Measurements from ENCODE around the gene TALDO1. TPM values are rescaled to one million over a fixed set of nuclear protein-coding genes. Genes with fewer than 3 reads are reported as not detected.

The TALDO1 gene
- total RNA-seq, 1 experiment from 2014 or later = 314 TPM

DNA sequence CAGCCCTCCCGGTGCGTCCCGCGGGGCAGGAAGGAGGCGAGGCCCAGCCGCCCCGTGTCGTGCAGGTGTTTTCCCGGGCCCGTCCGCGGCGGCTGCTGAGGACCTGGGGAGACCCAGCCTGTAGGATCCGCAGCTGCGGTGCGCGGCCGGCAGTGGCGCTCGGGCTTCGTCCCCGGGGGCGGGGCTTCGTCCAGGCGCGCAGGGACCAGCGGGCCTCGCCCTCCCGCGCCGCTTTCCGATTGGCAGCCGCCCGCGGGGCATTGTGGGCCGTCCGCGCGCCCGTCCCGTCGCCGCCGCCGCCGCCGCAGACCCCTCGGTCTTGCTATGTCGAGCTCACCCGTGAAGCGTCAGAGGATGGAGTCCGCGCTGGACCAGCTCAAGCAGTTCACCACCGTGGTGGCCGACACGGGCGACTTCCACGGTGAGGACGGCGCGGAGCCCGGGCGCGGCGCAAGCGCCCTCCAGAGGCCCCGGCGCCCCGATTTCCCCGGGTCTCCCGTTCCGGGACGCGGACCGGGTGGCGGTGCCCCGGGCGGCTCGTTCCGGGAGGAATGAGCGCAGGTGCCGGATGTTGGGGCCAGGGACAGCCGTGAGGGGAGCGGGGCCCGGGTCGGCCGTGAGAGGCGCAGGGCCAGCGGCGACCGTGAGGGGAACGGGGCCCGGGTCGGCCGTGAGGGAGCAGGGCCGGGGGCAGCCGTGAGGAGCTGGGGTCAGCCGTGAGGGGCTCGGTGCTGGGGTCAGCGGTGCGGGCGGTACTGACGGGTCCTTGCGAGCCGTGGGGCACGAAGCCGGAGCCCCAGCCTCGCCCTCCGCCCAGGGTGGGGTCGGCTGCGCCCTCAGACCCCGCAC, at the start of gene TALDO1 (continued):
- TF ChIP-seq, protein P1, sequence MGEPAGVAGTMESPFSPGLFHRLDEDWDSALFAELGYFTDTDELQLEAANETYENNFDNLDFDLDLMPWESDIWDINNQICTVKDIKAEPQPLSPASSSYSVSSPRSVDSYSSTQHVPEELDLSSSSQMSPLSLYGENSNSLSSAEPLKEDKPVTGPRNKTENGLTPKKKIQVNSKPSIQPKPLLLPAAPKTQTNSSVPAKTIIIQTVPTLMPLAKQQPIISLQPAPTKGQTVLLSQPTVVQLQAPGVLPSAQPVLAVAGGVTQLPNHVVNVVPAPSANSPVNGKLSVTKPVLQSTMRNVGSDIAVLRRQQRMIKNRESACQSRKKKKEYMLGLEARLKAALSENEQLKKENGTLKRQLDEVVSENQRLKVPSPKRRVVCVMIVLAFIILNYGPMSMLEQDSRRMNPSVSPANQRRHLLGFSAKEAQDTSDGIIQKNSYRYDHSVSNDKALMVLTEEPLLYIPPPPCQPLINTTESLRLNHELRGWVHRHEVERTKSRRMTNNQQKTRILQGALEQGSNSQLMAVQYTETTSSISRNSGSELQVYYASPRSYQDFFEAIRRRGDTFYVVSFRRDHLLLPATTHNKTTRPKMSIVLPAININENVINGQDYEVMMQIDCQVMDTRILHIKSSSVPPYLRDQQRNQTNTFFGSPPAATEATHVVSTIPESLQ (CRISPR knock-in tag; IDR thresholded peaks at IDR 0.05) = no peak
- TF ChIP-seq CREB1 (CRISPR knock-in tag; IDR thresholded peaks at IDR 0.05) (0 out of 2 replicates have a peak, but pooled peaks have one; percentile 46), ZNF232 (CRISPR knock-in tag; IDR thresholded peaks at IDR 0.05) (peak; percentile 70; the same call in 1 of the 2 replicates), ZNF121 (CRISPR knock-in tag; IDR thresholded peaks at IDR 0.05) (no peak), ETV6 (CRISPR knock-in tag; IDR thresholded peaks at IDR 0.05) (peak; percentile 88), GABPB1 (CRISPR knock-in tag; IDR thresholded peaks at IDR 0.05) (peak; percentile 22), SP1 (CRISPR knock-in tag; conservative IDR thresholded peaks at IDR 0.05) (peak; percentile 66; the same call in 1 of the 2 replicates), TCF7 (CRISPR knock-in tag; IDR thresholded peaks at IDR 0.05; ENCODE audit: low read depth) (peak; percentile 40; the same call in 1 of the 2 replicates), FOXK1 (CRISPR knock-in tag; IDR thresholded peaks at IDR 0.05) (peak; percentile 86), SMAD3 (CRISPR knock-in tag; IDR thresholded peaks at IDR 0.05; ENCODE audit: borderline replicate concordance) (peak; percentile 17; the same call in 1 of the 2 replicates)
- TF ChIP-seq, protein P2, sequence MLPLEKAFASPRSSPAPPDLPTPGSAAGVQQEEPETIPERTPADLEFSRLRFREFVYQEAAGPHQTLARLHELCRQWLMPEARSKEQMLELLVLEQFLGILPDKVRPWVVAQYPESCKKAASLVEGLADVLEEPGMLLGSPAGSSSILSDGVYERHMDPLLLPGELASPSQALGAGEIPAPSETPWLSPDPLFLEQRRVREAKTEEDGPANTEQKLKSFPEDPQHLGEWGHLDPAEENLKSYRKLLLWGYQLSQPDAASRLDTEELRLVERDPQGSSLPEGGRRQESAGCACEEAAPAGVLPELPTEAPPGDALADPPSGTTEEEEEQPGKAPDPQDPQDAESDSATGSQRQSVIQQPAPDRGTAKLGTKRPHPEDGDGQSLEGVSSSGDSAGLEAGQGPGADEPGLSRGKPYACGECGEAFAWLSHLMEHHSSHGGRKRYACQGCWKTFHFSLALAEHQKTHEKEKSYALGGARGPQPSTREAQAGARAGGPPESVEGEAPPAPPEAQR (CRISPR knock-in tag; IDR thresholded peaks at IDR 0.05) = no peak
- TF ChIP-seq, protein P3, sequence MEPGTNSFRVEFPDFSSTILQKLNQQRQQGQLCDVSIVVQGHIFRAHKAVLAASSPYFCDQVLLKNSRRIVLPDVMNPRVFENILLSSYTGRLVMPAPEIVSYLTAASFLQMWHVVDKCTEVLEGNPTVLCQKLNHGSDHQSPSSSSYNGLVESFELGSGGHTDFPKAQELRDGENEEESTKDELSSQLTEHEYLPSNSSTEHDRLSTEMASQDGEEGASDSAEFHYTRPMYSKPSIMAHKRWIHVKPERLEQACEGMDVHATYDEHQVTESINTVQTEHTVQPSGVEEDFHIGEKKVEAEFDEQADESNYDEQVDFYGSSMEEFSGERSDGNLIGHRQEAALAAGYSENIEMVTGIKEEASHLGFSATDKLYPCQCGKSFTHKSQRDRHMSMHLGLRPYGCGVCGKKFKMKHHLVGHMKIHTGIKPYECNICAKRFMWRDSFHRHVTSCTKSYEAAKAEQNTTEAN (CRISPR knock-in tag; IDR thresholded peaks at IDR 0.05) = peak; percentile 65; the same call in 1 of the 2 replicates
- TF ChIP-seq, protein P4, sequence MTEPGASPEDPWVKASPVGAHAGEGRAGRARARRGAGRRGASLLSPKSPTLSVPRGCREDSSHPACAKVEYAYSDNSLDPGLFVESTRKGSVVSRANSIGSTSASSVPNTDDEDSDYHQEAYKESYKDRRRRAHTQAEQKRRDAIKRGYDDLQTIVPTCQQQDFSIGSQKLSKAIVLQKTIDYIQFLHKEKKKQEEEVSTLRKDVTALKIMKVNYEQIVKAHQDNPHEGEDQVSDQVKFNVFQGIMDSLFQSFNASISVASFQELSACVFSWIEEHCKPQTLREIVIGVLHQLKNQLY (CRISPR knock-in tag; IDR thresholded peaks at IDR 0.05) = 0 out of 2 replicates have a peak, but pooled peaks have one; percentile 55
- TF ChIP-seq, protein P5, sequence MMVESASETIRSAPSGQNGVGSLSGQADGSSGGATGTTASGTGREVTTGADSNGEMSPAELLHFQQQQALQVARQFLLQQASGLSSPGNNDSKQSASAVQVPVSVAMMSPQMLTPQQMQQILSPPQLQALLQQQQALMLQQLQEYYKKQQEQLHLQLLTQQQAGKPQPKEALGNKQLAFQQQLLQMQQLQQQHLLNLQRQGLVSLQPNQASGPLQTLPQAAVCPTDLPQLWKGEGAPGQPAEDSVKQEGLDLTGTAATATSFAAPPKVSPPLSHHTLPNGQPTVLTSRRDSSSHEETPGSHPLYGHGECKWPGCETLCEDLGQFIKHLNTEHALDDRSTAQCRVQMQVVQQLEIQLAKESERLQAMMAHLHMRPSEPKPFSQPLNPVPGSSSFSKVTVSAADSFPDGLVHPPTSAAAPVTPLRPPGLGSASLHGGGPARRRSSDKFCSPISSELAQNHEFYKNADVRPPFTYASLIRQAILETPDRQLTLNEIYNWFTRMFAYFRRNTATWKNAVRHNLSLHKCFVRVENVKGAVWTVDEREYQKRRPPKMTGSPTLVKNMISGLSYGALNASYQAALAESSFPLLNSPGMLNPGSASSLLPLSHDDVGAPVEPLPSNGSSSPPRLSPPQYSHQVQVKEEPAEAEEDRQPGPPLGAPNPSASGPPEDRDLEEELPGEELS (CRISPR knock-in tag; IDR thresholded peaks at IDR 0.05) = peak; percentile 77
- TF ChIP-seq, protein P6, sequence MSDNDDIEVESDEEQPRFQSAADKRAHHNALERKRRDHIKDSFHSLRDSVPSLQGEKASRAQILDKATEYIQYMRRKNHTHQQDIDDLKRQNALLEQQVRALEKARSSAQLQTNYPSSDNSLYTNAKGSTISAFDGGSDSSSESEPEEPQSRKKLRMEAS (CRISPR knock-in tag; IDR thresholded peaks at IDR 0.05) = peak; percentile 71
- TF ChIP-seq, protein P7, sequence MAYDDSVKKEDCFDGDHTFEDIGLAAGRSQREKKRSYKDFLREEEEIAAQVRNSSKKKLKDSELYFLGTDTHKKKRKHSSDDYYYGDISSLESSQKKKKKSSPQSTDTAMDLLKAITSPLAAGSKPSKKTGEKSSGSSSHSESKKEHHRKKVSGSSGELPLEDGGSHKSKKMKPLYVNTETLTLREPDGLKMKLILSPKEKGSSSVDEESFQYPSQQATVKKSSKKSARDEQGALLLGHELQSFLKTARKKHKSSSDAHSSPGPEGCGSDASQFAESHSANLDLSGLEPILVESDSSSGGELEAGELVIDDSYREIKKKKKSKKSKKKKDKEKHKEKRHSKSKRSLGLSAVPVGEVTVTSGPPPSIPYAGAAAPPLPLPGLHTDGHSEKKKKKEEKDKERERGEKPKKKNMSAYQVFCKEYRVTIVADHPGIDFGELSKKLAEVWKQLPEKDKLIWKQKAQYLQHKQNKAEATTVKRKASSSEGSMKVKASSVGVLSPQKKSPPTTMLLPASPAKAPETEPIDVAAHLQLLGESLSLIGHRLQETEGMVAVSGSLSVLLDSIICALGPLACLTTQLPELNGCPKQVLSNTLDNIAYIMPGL (CRISPR knock-in tag; IDR thresholded peaks at IDR 0.05) = peak; percentile 23; the same call in 1 of the 2 replicates

Data from WTC11 (cell line).